Measurements from ENCODE around the gene NDUFV3. TPM values are rescaled to one million over a fixed set of nuclear protein-coding genes. Genes with fewer than 3 reads are reported as not detected.

The NDUFV3 gene
- total RNA-seq, 1 experiment from 2014 or later = 29.8 TPM

DNA sequence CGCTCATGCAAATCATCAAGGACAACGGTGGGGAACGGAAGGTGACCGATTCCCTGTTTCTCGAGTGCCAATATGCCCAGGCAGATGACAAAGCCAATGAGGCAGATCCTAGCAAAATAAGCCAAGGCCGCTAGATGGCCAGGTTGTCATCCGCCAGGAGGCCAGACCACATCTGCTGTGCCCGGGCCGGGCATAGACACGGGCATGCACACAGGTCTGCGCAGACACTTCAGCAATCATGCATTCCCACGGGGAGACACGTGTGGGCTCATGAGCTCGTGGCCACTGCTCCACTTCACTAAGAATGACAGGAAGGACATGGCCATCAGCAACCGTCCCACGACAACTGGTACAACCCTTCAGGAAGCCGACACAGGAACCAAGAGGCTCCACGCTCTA is 37.2 kb upstream of the NDUFV3 start:
- no TSS peak for BruUV-seq (replicated peaks)
- no peak overlapping the region for H3K4me3 Mint-ChIP-seq (ENCODE audit: low read depth, unreplicated experiment)
- DNase-seq = no peak
- no peaks in the 10 kb centered on the region for H3K4me1 Mint-ChIP-seq (ENCODE audit: low read depth, unreplicated experiment)
- no peaks in the 10 kb centered on the region for H3K27me3 Mint-ChIP-seq (ENCODE audit: unreplicated experiment)
- peaks cover 31% of the 10 kb centered on the region for H3K36me3 Mint-ChIP-seq (ENCODE audit: insufficient read depth, unreplicated experiment)
- TF ChIP-seq, protein P1, sequence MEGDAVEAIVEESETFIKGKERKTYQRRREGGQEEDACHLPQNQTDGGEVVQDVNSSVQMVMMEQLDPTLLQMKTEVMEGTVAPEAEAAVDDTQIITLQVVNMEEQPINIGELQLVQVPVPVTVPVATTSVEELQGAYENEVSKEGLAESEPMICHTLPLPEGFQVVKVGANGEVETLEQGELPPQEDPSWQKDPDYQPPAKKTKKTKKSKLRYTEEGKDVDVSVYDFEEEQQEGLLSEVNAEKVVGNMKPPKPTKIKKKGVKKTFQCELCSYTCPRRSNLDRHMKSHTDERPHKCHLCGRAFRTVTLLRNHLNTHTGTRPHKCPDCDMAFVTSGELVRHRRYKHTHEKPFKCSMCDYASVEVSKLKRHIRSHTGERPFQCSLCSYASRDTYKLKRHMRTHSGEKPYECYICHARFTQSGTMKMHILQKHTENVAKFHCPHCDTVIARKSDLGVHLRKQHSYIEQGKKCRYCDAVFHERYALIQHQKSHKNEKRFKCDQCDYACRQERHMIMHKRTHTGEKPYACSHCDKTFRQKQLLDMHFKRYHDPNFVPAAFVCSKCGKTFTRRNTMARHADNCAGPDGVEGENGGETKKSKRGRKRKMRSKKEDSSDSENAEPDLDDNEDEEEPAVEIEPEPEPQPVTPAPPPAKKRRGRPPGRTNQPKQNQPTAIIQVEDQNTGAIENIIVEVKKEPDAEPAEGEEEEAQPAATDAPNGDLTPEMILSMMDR (IDR thresholded peaks at IDR 0.05; ENCODE audit: unreplicated experiment) = no peak
- intact Hi-C loops (cut with micrococcal nuclease; ENCODE audit: unreplicated experiment) = no loop called here
- no peaks in the 10 kb centered on the region for H3K9me3 Mint-ChIP-seq (ENCODE audit: low read depth, unreplicated experiment)
- H3K27ac Mint-ChIP-seq (ENCODE audit: unreplicated experiment) = no peak overlapping the region
- CTCF ChIA-PET = no interaction called here

DNA sequence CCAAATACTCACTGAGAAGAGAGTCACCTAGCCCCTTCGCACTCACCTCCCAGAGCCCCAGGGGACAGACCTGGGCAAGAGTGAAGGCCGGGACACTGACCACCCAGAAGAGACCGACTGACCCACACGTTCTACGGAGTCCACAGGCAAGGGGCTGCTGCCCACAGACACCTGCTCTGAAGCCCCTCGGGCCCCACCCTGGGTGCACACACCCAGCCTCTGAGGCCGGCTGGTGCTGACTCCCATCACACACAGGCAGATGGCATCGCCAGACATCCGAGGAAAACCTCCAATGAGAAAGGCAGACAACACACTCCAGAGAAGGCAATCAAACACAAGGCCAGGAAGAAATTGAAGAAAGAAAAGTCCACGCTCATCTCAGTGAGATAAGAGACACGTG is 35.9 kb upstream of the NDUFV3 start:
- TF ChIP-seq, protein P1 (IDR thresholded peaks at IDR 0.05; ENCODE audit: unreplicated experiment) = no peak
- no peaks in the 10 kb centered on the region for H3K27me3 Mint-ChIP-seq (ENCODE audit: unreplicated experiment)
- no TSS peak for BruUV-seq (replicated peaks)
- H3K36me3 Mint-ChIP-seq (ENCODE audit: insufficient read depth, unreplicated experiment) = peaks cover 31% of the 10 kb centered on the region
- H3K9me3 Mint-ChIP-seq (ENCODE audit: low read depth, unreplicated experiment) = no peaks in the 10 kb centered on the region
- intact Hi-C loops (cut with micrococcal nuclease; ENCODE audit: unreplicated experiment) = no loop called here
- DNase-seq = no peak
- H3K4me3 Mint-ChIP-seq (ENCODE audit: low read depth, unreplicated experiment) = no peak overlapping the region
- CTCF ChIA-PET = no interaction called here
- H3K4me1 Mint-ChIP-seq (ENCODE audit: low read depth, unreplicated experiment) = no peaks in the 10 kb centered on the region
- H3K27ac Mint-ChIP-seq (ENCODE audit: unreplicated experiment) = no peak overlapping the region

DNA sequence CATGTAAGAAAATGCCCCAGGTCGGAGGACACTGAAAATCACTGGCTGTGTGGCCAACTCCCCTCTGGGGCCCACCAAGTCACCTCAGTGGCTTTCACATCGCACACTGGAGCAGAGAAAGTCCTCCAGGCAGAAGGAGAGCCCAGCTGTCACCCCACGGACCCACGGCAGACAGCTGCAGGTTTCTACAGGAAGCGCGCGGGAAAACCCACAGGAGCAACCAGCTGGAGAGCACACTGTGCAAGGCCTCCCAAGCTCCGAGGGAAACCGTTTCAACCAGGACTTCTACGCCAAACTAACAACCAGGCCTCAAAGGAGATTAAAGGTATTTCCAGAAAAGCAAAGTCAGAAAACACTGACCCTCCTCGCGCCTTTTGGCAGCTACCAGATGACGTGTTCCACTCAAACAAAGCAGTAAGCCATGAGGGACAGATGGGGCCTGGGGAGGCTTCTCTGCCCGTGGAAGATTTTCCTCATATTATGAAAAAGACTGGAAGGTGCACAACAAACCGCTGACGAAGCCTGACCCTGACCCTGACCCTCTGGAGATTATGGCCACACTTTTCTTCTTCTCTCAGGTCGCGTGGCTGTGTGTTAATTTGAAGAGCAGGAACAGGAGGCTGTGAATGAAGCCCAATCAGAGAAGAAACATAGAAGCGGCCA is 34.8 kb upstream of the NDUFV3 start:
- TF ChIP-seq, protein P1 (IDR thresholded peaks at IDR 0.05; ENCODE audit: unreplicated experiment) = no peak
- Mint-ChIP-seq H3K4me3 (ENCODE audit: low read depth, unreplicated experiment) (no peak overlapping the region), H3K36me3 (ENCODE audit: insufficient read depth, unreplicated experiment) (peaks cover 41% of the 10 kb centered on the region), H3K27ac (ENCODE audit: unreplicated experiment) (no peak overlapping the region), H3K9me3 (ENCODE audit: low read depth, unreplicated experiment) (no peaks in the 10 kb centered on the region), H3K4me1 (ENCODE audit: low read depth, unreplicated experiment) (no peaks in the 10 kb centered on the region), H3K27me3 (ENCODE audit: unreplicated experiment) (no peaks in the 10 kb centered on the region)
- intact Hi-C loops (cut with micrococcal nuclease; ENCODE audit: unreplicated experiment) = no loop called here
- CTCF ChIA-PET = no interaction called here
- BruUV-seq (replicated peaks) = TSS peak; percentile 19
- DNase-seq = no peak

- no peak for DNase-seq
- no TSS peak for BruUV-seq (replicated peaks)
- H3K9me3 Mint-ChIP-seq (ENCODE audit: low read depth, unreplicated experiment) = no peaks in the 10 kb centered on the region
- no peaks in the 10 kb centered on the region for H3K27me3 Mint-ChIP-seq (ENCODE audit: unreplicated experiment)
- H3K4me3 Mint-ChIP-seq (ENCODE audit: low read depth, unreplicated experiment) = no peak overlapping the region
- H3K36me3 Mint-ChIP-seq (ENCODE audit: insufficient read depth, unreplicated experiment) = peaks cover 41% of the 10 kb centered on the region
- CTCF ChIA-PET = no interaction called here
- no peak overlapping the region for H3K27ac Mint-ChIP-seq (ENCODE audit: unreplicated experiment)
- TF ChIP-seq, protein P1 (IDR thresholded peaks at IDR 0.05; ENCODE audit: unreplicated experiment) = no peak
- intact Hi-C loops (cut with micrococcal nuclease; ENCODE audit: unreplicated experiment) = no loop called here
- no peaks in the 10 kb centered on the region for H3K4me1 Mint-ChIP-seq (ENCODE audit: low read depth, unreplicated experiment)
These were observed 33.9 kb upstream of the NDUFV3 start for GRCh38 chr21:42858957-42859890.

Measured in Calu3 (cell line).